Measurements from ENCODE around the gene IKZF3. TPM values are rescaled to one million over a fixed set of nuclear protein-coding genes. Genes with fewer than 3 reads are reported as not detected.

The IKZF3 gene
- total RNA-seq, 1 experiment from 2014 or later = 0.22 TPM

- H3K18ac ChIP-seq (ENCODE audit: insufficient read length, low read depth, low read length) = no peak overlapping the region
- peak overlapping the region in 1 of 3 experiments; percentile 56; a peak in 2 of 7 replicates for H3K27ac Mint-ChIP-seq
Observed at GRCh38 chr17:39747745-39748144, 116.4 kb downstream of the IKZF3 start.

More at GRCh38 chr17:39747745-39748144, 116.4 kb downstream of the IKZF3 start:
- Histone ChIP-seq H3K4ac (ENCODE audit: low read depth, low read length) (no peak overlapping the region), H3K56ac (ENCODE audit: insufficient read length, low read depth, low read length) (no peak overlapping the region), H3K4me2 (ENCODE audit: insufficient read depth, insufficient read length, low read length) (no peak overlapping the region), H3T11ph (ENCODE audit: low read length) (no peak overlapping the region), H3K27me3 (ENCODE audit: insufficient read depth, low read length) (no peaks in the 10 kb centered on the region), H3K14ac (ENCODE audit: insufficient read depth, low read length) (no peak overlapping the region), H2BK20ac (ENCODE audit: low read depth, low read length, poor library complexity, severe bottlenecking) (no peak overlapping the region), H3K27ac (ENCODE audit: insufficient read length, low read depth, low read length) (no peak overlapping the region), H3K4me1 (ENCODE audit: insufficient read depth, low read length) (no peaks in the 10 kb centered on the region; the same call in 1 of the 2 replicates), H3K9me3 (ENCODE audit: control insufficient read depth, low read depth, low read length) (no peaks in the 10 kb centered on the region), H4K5ac (ENCODE audit: insufficient read length, low read depth, low read length) (no peak overlapping the region), H4K8ac (replicated peaks; ENCODE audit: insufficient read length, low read depth, low read length) (no peak overlapping the region), H2BK12ac (ENCODE audit: insufficient read length, low read depth, low read length) (no peak overlapping the region), H4K91ac (ENCODE audit: insufficient read length, low read depth, low read length) (no peak overlapping the region), H2BK5ac (ENCODE audit: insufficient read length, low read length) (no peak overlapping the region), H3K79me1 (ENCODE audit: insufficient read depth, low read depth, low read length, poor library complexity, severe bottlenecking) (no peaks in the 10 kb centered on the region), H2BK120ac (ENCODE audit: low read depth, low read length, poor library complexity, severe bottlenecking) (no peak overlapping the region), H2AFZ (ENCODE audit: low read length) (no peak overlapping the region), H4K20me1 (ENCODE audit: control insufficient read depth, insufficient read depth, insufficient read length) (no peaks in the 10 kb centered on the region), H2AK5ac (ENCODE audit: insufficient read length, low read length) (no peak overlapping the region), H2BK15ac (ENCODE audit: low read depth, low read length) (no peak overlapping the region), H3K23me2 (ENCODE audit: insufficient read length, low read depth, low read length, poor library complexity, severe bottlenecking) (no peaks in the 10 kb centered on the region), H3K23ac (ENCODE audit: insufficient read length, low read depth, low read length) (no peak overlapping the region), H3K79me2 (ENCODE audit: insufficient read depth, low read length) (no peaks in the 10 kb centered on the region), H3K9ac (ENCODE audit: extremely low read depth, insufficient read length, low read length) (no peak overlapping the region)
- Mint-ChIP-seq H3K36me3 (ENCODE audit: insufficient read depth in 1 of 3, low read depth in 3 of 3) (peaks cover 13 to 48% (median 48%) of the 10 kb centered on the region in 3 experiments; a peak in 5 of 7 replicates), H3K4me1 (peaks cover 21% of the 10 kb centered on the region in 2 experiments), H3K27me3 (ENCODE audit: low read depth) (no peaks in the 10 kb centered on the region), H3K9me3 (no peaks in the 10 kb centered on the region), H3K4me3 (no peak overlapping the region)
- no CpG with 5 or more reads among the region's 4 CpGs for WGBS (ENCODE audit: extremely low coverage, insufficient read length, low lambda C conversion rate)
- DNase-seq = no peak
- TF ChIP-seq, protein P1, sequence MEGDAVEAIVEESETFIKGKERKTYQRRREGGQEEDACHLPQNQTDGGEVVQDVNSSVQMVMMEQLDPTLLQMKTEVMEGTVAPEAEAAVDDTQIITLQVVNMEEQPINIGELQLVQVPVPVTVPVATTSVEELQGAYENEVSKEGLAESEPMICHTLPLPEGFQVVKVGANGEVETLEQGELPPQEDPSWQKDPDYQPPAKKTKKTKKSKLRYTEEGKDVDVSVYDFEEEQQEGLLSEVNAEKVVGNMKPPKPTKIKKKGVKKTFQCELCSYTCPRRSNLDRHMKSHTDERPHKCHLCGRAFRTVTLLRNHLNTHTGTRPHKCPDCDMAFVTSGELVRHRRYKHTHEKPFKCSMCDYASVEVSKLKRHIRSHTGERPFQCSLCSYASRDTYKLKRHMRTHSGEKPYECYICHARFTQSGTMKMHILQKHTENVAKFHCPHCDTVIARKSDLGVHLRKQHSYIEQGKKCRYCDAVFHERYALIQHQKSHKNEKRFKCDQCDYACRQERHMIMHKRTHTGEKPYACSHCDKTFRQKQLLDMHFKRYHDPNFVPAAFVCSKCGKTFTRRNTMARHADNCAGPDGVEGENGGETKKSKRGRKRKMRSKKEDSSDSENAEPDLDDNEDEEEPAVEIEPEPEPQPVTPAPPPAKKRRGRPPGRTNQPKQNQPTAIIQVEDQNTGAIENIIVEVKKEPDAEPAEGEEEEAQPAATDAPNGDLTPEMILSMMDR (conservative IDR thresholded peaks at IDR 0.05) = no peak

Measured in H9 (cell line).